ENCODE results near the gene KRTAP10-9. TPM values are rescaled to one million over a fixed set of nuclear protein-coding genes. Genes with fewer than 3 reads are reported as not detected.
A peak's percentile ranks its signal among the peaks of the same experiment; 100 is the strongest.
"Not testable (repeated sequence)": the region's sequence is repeated elsewhere in the genome, so short reads cannot be mapped to it uniquely, and the experiment has no call there.

The KRTAP10-9 gene
- total and polyA plus RNA-seq, 2 of the 8 experiments (the other 6 are each of a cell fraction or from before 2014, with no cell fraction given): not detected

DNA sequence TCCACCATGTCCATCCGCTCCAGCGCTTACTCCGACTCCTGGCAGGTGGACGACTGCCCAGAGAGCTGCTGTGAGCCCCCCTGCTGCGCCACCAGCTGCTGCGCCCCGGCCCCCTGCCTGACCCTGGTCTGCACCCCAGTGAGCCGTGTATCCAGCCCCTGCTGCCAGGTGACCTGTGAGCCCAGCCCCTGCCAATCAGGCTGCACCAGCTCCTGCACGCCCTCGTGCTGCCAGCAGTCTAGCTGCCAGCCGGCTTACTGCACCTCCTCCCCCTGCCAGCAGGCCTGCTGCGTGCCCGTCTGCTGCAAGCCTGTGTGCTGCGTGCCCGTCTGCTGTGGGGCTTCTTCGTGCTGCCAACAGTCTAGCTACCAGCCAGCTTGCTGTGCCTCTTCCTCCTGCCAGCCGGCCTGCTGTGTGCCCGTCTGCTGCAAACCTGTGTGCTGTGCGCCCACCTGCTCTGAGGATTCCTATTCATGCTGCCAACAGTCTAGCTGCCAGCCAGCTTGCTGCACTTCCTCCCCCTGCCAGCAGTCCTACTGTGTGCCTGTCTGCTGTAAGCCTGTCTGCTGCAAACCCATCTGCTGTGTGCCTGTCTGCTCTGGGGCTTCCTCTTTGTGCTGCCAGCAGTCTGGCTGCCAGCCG is 409 bp downstream of the KRTAP10-9 start:
- H3K18ac ChIP-seq (ENCODE audit: extremely low read depth, low read length); H3K23ac ChIP-seq (ENCODE audit: insufficient read length); H3K36me3 ChIP-seq (ENCODE audit: control insufficient read depth in 2 of 4, insufficient read depth in 4 of 4, low read length in 3 of 4); H3K79me1 ChIP-seq (ENCODE audit: low read depth, low read length); H2BK5ac ChIP-seq (ENCODE audit: low read depth, low read length); H3K9ac ChIP-seq (replicated peaks in 1 of 4; ENCODE audit: extremely low read depth in 1 of 4, low read depth in 3 of 4, low read length in 3 of 4); H4K91ac ChIP-seq (replicated peaks; ENCODE audit: insufficient read length, low read length); H3K56ac ChIP-seq (replicated peaks; ENCODE audit: insufficient read length, low read depth, low read length); H3K4ac ChIP-seq (replicated peaks; ENCODE audit: insufficient read length, low read depth, low read length); H3K4me2 ChIP-seq (ENCODE audit: insufficient read depth in 1 of 2, low read depth in 2 of 2, low read length in 2 of 2); H4K5ac ChIP-seq (ENCODE audit: insufficient read length, low read depth, low read length); H4K20me1 ChIP-seq (replicated peaks in 1 of 2; ENCODE audit: control insufficient read depth in 1 of 2, insufficient read depth in 2 of 2, low read length in 2 of 2); H3K79me2 ChIP-seq (ENCODE audit: control insufficient read depth in 1 of 2, insufficient read depth in 2 of 2, low read length in 2 of 2); H2BK15ac ChIP-seq (ENCODE audit: low read length); FAIRE-seq; H3K27me3 ChIP-seq (replicated peaks in 1 of 4; ENCODE audit: control insufficient read depth in 3 of 4, extremely low read depth in 1 of 4, insufficient read depth in 3 of 4, low read length in 3 of 4); H2AFZ ChIP-seq (ENCODE audit: low read length); H3K4me1 ChIP-seq (replicated peaks in 1 of 4; ENCODE audit: control insufficient read depth in 3 of 4, insufficient read depth in 4 of 4, low read length in 3 of 4); H3K4me3 ChIP-seq (ENCODE audit: extremely low read depth in 1 of 4, insufficient read depth in 2 of 4, low read depth in 3 of 4, low read length in 4 of 4); H3K27ac ChIP-seq (ENCODE audit: low read depth, low read length); H3K23me2 ChIP-seq (ENCODE audit: low read depth, low read length); POLR2A ChIA-PET (ENCODE audit: partially characterized antibody); H2BK20ac ChIP-seq (ENCODE audit: low read length); H4K8ac ChIP-seq (ENCODE audit: extremely low read depth, insufficient read depth, low read length); H3K14ac ChIP-seq (ENCODE audit: insufficient read length); H2BK120ac ChIP-seq (replicated peaks; ENCODE audit: low read depth, low read length); H2BK12ac ChIP-seq (ENCODE audit: low read depth, low read length); H2AK5ac ChIP-seq (ENCODE audit: low read depth, low read length): not testable (repeated sequence)
- 0 out of 2 replicates have a peak, but pooled peaks have one; percentile 13 for TF ChIP-seq KDM1A (IDR thresholded peaks at IDR 0.05; ENCODE audit: borderline replicate concordance, low read length)
- peaks cover 16% of the 10 kb centered on the region in 2 experiments for H3K9me3 ChIP-seq (ENCODE audit: insufficient read depth in 2 of 2, low read depth in 1 of 2, low read length in 1 of 2)
- CTCF ChIA-PET (ENCODE audit: partially characterized antibody): interaction anchor here (0.6 to 2.5 kb wide), 6 partner anchors 8 to 395 kb away, joined by 3 to 9 read pairs (median 3); no protein-coding TSS in a partner anchor
- 83% methylated on average over 15 of the region's 20 CpGs; no CpG with 5 or more reads in 1 of the 2 experiments for WGBS, 2 experiments (ENCODE audit: extremely low coverage in 1 of 2, insufficient coverage in 1 of 2, insufficient read length in 1 of 2, insufficient replicate concordance in 2 of 2, low coverage in 1 of 2, low lambda C conversion rate in 2 of 2, missing lambda C conversion rate in 1 of 2)
- peak in 1 of 2 experiments; percentile 42 for DNase-seq (ENCODE audit: low read depth in 1 of 2, low spot score in 2 of 2)

Measured in H1 (cell line).